Measurements from ENCODE around the gene TXNRD2.

Gene TXNRD2

DNA sequence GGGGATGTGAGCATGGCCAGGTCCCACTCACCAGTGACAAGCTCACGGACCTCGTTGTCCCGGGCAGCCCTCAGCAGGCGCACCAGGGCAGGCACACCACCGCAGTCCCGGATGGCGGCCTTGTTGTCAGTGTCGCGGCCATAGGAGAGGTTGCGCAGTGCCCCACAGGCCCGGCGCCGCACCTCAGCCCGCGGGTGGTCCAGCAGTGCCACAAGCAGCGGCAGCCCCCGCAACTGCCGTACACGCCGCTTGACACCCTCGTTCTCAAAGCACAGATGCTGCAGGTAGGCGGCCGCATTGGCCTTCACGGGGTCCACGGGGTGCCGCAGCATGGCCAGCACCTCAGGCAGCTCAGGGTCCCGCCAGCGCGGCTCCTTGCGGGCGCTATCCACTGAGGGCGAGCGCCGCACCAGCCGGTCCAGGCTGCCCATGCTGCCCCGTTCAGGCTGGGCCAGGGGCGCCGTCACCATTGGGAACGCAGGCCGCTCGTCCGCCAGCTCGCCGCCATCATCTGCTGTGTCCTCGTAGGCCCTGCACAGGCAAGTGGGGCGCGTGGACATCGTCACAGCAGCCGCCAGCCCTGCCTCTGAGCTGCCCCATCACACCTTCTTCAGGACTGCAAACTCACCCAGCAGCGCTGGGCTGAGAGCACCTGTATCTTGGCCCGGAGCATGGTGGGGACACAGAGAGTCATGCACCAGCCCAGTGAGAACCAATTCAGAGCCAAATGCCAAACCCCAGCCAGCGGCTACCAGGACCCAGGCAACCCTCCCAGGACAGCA lies 38.3 kb upstream of the TXNRD2 start:
- no peak for DNase-seq

DNA sequence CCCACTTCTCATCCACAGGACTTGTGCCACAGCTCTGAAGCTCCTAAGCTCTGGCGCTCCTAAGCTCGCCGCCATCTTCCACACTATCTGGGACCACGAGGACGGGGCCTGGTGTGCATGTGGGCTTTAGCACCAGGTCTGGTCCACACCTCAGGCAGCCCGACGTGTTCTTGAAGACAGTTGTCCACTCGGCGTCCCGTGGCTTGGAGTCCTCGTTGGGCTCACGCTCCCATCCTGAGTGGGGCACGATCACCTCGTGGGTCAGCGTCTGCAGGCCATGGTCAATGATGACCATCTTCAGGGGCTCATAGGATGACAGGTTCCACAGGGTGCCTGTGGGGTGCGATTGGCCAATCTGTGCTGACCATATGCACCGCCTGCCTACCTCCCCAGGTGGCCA lies 37.1 kb upstream of the TXNRD2 start:
- no peak for DNase-seq

DNA sequence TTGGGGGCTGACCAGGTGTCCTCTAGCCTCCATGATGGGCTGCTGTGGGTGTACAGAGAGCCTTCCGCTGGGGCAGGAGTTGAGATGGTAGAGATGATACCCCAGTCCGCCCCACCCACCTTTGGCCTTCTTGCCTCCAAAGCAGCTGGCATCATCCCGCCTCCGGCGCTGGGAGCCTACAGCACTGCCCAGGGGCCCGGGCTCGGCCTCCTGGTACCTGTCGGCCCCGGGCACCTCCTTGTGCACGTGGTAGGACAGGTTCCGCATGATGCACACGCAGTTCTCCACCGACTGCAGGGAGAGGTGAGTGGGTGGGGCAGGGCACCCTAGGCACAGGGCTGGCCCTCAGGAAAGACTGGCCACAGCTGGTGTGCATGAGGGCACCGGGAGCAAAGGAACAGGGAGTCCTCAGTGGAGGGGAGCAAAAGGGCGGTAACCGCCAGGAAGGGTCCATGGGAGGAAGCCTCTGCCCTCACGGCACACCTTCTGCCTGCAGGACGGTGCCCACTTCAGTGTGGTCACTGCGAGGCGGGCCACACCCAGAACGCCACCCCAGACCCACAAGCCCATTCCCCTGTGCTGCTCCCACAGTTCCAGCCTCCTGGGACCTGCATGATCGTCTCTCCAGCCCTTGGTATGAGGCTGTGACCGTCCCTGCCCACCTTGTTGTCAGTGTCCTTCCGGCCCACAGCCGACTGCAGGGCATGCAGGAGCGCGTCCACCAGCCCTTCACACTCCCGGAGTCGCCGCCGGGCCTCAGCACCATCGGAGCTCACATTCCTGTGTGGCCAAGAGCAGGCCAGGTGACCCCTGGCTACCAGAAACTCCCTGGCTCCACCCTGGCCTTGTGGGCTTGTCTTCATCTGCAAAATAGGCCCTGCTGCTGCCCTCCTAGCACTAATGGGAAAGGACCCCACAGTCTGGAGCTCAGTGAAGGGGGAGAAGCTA lies 36.0 kb upstream of the TXNRD2 start:
- DNase-seq = no peak

DNA sequence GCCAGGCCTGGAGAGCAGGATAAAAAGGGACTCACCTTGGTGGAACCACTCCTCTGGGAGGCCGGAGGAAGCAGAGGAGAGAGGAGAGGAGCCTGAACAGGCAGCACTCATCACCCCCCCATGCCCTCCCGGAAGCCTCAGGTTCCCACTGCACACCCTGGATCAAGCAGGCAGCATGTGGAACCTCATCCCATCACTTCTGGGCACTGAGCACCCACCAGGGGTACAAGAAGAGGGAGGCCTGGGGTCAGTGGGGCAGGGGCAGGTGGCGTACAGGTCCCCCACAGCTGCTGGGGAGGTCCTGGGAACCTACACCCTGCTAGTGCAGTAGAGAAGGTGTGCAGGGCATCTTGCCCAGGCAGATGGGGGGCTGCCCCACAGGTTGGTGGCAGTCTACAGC lies 35.1 kb upstream of the TXNRD2 start:
- no peak for DNase-seq

DNA sequence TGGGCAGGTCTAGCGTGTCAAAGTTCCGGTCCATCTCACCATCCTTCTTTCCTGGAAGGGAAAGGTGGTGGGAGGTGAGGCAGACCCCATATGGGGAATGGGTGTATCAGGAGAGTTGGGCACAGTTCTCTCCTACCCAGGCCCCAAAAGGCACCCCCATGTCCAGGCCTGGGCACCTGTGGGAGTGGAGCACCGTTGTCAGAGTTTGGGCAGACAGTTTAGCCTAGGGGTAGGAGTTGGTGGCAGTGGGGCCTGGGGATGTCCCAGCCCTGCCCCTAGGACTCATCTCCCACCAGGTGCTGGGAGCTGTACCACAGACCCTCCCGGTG lies 34.1 kb upstream of the TXNRD2 start:
- DNase-seq = no peak

GRCh38 chr22:19974935-19975706 lies 33.5 kb upstream of the TXNRD2 start:
- DNase-seq = no peak

GRCh38 chr22:19974268-19974861 lies 32.7 kb upstream of the TXNRD2 start:
- DNase-seq = peak; percentile 21 to 36

GRCh38 chr22:19973551-19974267 lies 32.1 kb upstream of the TXNRD2 start:
- DNase-seq = no peak

- no peak for DNase-seq
Observed at GRCh38 chr22:19972652-19973550, 31.3 kb upstream of the TXNRD2 start.

DNA sequence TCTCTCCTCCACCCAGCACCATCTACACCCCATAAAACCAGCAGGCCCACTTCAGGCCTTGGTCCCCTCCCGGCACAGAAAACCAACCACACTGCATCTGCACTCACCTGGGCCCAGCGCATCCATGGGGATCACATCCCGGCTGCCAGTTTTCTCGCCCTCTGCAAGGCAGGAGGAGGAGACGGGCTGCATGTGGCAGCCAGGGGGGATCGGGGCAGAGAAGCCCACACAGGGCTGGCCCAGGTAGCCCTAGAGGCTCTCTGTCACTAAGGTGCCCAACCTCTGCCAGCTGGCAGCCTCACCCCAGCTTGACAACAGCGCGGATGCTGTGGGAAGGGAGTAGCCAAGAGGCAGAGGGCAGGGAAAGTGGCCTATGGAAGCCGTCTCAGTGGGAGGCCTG lies 30.6 kb upstream of the TXNRD2 start:
- no peak for DNase-seq

GRCh38 chr22:19971276-19972124 lies 29.9 kb upstream of the TXNRD2 start:
- DNase-seq = no peak

GRCh38 chr22:19970479-19971275 lies 29.1 kb upstream of the TXNRD2 start:
- DNase-seq = no peak

DNA sequence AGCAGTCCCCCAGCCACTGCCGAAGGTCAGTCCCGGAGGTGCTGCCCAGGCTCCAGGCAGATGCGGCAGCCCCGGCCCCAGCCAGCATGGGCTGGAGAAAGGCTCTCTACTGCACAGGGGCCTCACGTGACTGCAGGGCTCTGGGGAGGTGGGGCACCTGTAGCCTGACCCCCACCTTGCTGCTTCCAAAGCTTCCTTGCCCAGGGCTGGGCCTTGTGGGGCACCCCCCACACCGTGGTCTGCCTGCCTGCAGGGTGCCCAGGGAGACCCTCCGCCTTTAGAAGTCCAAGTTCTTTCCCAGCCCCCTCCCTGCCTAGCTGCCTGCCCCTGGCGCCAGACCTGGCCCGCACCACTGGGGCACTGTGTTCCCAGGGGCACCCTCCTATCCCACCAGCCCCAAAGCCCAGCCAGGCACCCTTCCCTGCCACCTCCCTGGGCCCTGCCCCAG lies 28.4 kb upstream of the TXNRD2 start:
- DNase-seq = no peak

- DNase-seq = no peak
Observed at GRCh38 chr22:19969141-19969928, 27.7 kb upstream of the TXNRD2 start.

DNA sequence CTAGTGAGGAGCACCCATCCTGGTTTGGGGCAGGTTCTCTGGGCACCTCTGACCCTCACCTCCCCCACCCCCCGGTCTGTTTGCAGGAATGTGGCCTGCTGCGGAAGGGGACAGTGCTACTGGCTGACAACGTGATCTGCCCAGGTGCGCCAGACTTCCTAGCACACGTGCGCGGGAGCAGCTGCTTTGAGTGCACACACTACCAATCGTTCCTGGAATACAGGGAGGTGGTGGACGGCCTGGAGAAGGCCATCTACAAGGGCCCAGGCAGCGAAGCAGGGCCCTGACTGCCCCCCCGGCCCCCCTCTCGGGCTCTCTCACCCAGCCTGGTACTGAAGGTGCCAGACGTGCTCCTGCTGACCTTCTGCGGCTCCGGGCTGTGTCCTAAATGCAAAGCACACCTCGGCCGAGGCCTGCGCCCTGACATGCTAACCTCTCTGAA lies 26.9 kb upstream of the TXNRD2 start:
- DNase-seq = no peak

GRCh38 chr22:19967850-19968449 lies 26.3 kb upstream of the TXNRD2 start:
- DNase-seq = no peak

- DNase-seq = no peak
Observed at GRCh38 chr22:19966908-19967750, 25.5 kb upstream of the TXNRD2 start.
